Measurements from ENCODE around the gene AIFM3.

Gene AIFM3

DNA sequence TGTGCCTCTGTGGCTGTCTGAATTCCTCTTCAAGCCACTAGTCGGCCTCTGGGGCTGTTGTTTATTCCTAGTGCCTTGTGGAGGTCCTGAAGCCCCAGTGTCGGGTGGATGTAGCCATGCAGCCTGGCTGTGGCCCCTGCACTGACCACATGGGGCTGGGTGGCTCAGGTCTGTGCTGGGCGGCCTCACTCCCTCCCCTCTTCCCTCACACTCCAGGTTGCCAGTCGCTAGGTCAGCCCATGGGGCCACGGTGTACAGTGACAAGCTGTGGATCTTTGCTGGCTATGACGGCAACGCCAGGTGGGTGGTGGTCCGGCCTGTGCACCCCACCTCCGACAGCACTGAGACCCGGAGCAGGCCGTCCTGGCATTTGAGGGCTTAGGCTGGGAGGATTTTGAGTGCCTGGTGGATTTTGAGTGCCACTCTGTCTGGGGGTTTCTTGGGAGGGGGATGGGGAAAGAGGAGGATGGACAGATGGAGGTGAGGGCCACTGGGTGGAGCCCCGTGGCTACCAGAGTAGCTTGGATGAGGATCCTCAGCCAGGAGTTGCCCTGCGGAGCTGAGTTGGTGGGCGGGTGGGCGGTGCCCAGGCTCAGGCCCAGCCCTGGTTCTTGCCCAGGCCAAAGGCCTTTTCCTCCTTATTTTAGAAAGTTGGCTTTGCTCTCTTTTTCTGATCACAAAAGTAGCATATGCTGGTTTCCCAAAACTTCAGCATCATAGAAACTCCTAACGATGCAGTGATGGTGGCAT lies 21.7 kb downstream of the AIFM3 start:
- H2AFZ ChIP-seq (ENCODE audit: low read depth, low read length) = no peak overlapping the region
- no peak overlapping the region for H3K4me2 ChIP-seq (ENCODE audit: low read length)
- no peak overlapping the region for H3K27ac ChIP-seq (ENCODE audit: low read length)
- H3K36me3 ChIP-seq (replicated peaks; ENCODE audit: low read depth, low read length) = peaks cover 37% of the 10 kb centered on the region
- no peak overlapping the region for H3K9ac ChIP-seq (ENCODE audit: low read length)
- H3K79me2 ChIP-seq (ENCODE audit: low read length) = no peaks in the 10 kb centered on the region
- H3K9me3 ChIP-seq (ENCODE audit: insufficient read depth, low read length) = no peaks in the 10 kb centered on the region
- no peaks in the 10 kb centered on the region for H3K27me3 ChIP-seq (ENCODE audit: low read depth, low read length)
- no peaks in the 10 kb centered on the region for H4K20me1 ChIP-seq (ENCODE audit: insufficient read depth, low read length)
- TF ChIP-seq, protein P1, sequence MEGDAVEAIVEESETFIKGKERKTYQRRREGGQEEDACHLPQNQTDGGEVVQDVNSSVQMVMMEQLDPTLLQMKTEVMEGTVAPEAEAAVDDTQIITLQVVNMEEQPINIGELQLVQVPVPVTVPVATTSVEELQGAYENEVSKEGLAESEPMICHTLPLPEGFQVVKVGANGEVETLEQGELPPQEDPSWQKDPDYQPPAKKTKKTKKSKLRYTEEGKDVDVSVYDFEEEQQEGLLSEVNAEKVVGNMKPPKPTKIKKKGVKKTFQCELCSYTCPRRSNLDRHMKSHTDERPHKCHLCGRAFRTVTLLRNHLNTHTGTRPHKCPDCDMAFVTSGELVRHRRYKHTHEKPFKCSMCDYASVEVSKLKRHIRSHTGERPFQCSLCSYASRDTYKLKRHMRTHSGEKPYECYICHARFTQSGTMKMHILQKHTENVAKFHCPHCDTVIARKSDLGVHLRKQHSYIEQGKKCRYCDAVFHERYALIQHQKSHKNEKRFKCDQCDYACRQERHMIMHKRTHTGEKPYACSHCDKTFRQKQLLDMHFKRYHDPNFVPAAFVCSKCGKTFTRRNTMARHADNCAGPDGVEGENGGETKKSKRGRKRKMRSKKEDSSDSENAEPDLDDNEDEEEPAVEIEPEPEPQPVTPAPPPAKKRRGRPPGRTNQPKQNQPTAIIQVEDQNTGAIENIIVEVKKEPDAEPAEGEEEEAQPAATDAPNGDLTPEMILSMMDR (IDR thresholded peaks at IDR 0.05; ENCODE audit: low read depth, low read length) = no peak
- TF ChIP-seq EZH2phosphoT487 (IDR thresholded peaks at IDR 0.05; ENCODE audit: low read depth) = no peak
- no peak overlapping the region for H3K4me3 ChIP-seq (ENCODE audit: low read length)
- no peaks in the 10 kb centered on the region for H3K4me1 ChIP-seq (ENCODE audit: low read length)

DNA sequence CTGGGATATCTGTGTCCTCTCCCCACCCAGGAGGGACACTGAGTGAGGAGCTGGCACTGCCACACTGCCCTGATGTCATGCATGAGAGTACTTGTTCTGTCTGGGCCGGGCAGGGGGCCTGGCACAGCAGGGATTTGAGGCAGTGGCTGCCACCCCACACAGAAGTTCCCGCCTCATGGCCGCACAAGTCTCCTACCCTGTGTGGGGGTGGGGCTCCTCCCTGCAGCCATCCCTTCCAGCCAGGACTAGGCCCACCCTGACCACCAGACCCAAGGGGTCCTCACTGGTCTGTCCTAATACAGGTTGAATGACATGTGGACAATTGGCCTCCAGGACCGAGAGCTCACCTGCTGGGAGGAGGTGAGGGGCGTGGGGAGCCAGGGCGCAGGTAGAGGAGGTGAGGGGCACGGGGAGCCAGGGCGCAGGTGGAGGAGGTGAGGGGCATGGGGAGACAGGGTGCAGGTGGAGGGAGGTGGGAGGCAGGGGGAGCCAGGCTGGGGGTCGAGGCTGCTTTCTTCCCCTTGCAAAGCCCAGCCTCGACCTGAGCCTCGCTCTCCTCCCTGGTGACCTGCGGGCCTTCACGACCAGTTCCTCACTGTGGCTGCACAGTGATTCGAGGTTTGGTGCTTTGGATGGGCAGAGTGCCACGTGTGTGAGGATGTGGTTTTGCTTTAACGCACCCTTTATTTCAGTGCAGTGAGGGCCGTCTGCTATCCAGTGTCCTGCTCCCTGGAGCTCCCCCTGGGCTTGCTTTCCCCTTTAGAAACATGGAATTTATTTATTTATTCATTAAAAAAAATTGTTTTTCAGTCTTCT lies 22.5 kb downstream of the AIFM3 start:
- Histone ChIP-seq H2AFZ (ENCODE audit: low read depth, low read length) (no peak overlapping the region), H3K36me3 (replicated peaks; ENCODE audit: low read depth, low read length) (peaks cover 33% of the 10 kb centered on the region), H3K27me3 (ENCODE audit: low read depth, low read length) (no peaks in the 10 kb centered on the region), H3K4me3 (ENCODE audit: low read length) (no peak overlapping the region), H3K4me1 (ENCODE audit: low read length) (no peaks in the 10 kb centered on the region), H4K20me1 (ENCODE audit: insufficient read depth, low read length) (no peaks in the 10 kb centered on the region), H3K79me2 (ENCODE audit: low read length) (no peaks in the 10 kb centered on the region), H3K9ac (ENCODE audit: low read length) (no peak overlapping the region), H3K27ac (ENCODE audit: low read length) (no peak overlapping the region), H3K4me2 (ENCODE audit: low read length) (no peak overlapping the region), H3K9me3 (ENCODE audit: insufficient read depth, low read length) (no peaks in the 10 kb centered on the region)
- no peak for TF ChIP-seq EZH2phosphoT487 (IDR thresholded peaks at IDR 0.05; ENCODE audit: low read depth)
- TF ChIP-seq, protein P1 (IDR thresholded peaks at IDR 0.05; ENCODE audit: low read depth, low read length) = no peak

DNA sequence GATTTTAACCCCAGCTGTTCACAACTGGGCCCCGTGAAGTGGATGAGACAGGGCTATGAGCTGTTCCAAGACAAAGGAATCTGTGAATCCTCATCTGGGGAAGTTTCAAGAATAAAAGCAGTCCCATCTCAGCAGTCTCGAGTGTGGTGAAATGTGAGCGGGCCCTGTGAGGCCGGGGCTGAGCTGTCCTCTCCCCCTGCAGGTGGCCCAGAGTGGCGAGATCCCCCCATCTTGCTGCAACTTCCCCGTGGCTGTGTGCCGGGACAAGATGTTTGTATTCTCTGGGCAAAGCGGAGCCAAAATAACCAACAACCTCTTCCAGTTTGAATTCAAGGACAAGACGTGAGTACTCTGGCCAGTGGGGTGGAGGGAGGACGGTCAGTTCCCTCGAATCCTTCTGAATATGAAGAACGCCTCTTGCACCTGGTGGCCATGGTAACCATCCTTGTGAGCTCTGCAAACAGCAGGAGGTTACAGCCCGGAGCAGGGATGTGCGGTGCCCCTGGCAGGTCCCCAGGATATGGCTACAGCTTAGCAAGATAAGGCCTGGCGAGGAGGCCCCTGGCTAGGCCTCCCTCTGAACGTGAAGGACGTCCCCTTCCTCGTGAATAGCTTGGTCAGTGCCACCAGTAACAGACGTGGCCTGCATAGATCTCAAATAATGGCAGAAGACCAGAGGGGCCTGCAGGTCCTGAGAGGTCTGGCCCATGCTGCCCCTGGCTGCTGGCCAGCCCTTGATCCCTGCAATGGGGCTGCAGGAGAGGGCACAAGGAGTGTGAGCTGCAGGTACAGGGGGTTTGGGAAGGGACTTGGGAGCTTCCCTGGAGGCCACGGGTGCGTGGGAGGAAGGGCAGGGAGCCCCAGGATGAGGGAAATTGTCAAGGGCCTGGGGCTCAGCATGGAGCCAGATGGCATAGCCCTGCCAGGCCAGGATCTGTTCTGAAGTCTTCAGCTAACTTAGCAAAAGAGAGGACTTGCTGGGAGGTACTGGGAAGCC lies 23.4 kb downstream of the AIFM3 start:
- Histone ChIP-seq H3K27ac (ENCODE audit: low read length) (no peak overlapping the region), H3K79me2 (ENCODE audit: low read length) (no peaks in the 10 kb centered on the region), H3K9me3 (ENCODE audit: insufficient read depth, low read length) (no peaks in the 10 kb centered on the region), H3K36me3 (replicated peaks; ENCODE audit: low read depth, low read length) (peaks cover 28% of the 10 kb centered on the region), H3K4me2 (ENCODE audit: low read length) (no peak overlapping the region), H2AFZ (ENCODE audit: low read depth, low read length) (no peak overlapping the region), H4K20me1 (ENCODE audit: insufficient read depth, low read length) (no peaks in the 10 kb centered on the region), H3K4me1 (ENCODE audit: low read length) (no peaks in the 10 kb centered on the region), H3K27me3 (ENCODE audit: low read depth, low read length) (no peaks in the 10 kb centered on the region), H3K9ac (ENCODE audit: low read length) (no peak overlapping the region), H3K4me3 (ENCODE audit: low read length) (no peak overlapping the region)
- no peak for TF ChIP-seq EZH2phosphoT487 (IDR thresholded peaks at IDR 0.05; ENCODE audit: low read depth)
- TF ChIP-seq, protein P1 (IDR thresholded peaks at IDR 0.05; ENCODE audit: low read depth, low read length) = no peak

Measured in OCI-LY3 (cell line).